HG02943 (cell line): ENCODE data around the gene SLC2A14.
"Not testable (repeated sequence)": the region's sequence is repeated elsewhere in the genome, so short reads cannot be mapped to it uniquely, and the experiment has no call there.

Experiments used
- ATAC-seq: cut with Tn5 transposase; IDR thresholded peaks from one replicate; pipeline ENCODE4 v1.9.1; 2021; ENCODE audit warnings: mild to moderate bottlenecking, low read depth, moderate library complexity; ENCODE audit not compliant: unreplicated experiment

The SLC2A14 gene

GRCh38 chr12:7872566-7873319 lies at the start of gene SLC2A14:
Gene SLC2A14 (minus strand): TSS chr12:7872915. CDS start chr12:7869880, 3,035 bp downstream.
- ATAC-seq = no peak

GRCh38 chr12:7921181-7921580 lies 48.5 kb upstream of the SLC2A14 start:
- not testable (repeated sequence) for ATAC-seq

- ATAC-seq = not testable (repeated sequence)
Measured at GRCh38 chr12:7918268-7918590, 45.5 kb upstream of the SLC2A14 start.

- ATAC-seq = no peak
Measured at GRCh38 chr12:7917392-7918267, 44.9 kb upstream of the SLC2A14 start.

- ATAC-seq = no peak
Measured at GRCh38 chr12:7916936-7917335, 44.2 kb upstream of the SLC2A14 start.

DNA sequence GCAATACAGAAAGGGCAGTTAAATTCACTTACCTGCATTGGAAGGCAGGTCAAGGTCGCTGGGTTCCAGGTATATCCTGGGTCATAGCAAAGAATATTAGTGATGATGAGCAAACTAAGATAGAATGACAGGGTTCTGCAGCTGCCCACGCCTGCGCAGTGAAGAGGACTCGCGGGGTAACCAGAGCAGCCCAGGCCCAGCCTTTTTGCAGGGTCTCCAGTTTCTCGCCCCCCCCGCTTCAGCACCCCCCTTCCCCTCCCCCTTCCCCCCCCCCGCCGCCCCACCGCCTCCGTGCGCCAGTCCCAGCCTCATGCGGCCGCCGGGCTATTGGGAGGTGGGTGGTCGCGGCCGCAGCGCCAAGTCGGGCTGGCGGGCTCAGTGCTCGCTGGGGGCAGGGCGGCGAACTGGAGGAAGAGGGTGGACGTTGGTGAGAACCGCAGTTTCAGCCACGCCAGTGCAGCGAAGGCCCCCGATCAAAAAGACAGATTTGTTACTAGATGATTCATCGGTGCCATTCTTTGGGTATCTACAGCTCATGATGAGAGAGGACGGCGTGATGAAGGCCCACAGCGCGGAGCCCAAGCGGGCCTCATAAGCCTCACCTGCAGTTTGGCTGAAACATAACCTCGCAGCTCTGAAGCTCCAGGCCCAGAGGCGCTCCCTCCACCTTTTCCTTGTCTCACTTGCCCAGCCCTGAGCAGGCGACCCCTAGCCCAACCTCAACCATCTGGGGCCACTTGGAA lies 43.1 kb upstream of the SLC2A14 start:
- no peak for ATAC-seq

DNA sequence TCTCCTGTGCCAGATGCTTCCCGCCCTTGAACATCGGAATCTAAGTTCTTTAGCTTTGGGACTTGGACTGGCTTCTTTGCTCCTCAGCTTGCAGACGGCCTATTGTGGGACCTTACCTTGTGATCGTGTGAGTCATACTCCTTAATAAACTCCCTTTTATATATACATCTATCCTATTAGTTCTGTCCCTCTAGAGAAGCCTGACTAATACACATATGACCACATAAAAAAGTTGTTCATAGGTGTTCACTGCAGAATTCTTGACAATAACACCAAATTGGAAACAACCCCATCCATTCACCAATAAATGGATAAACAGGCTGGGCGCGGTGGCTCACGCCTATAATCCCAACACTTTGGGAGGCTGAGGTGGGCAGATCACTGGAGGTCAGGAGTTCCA lies 37.4 kb upstream of the SLC2A14 start:
- not testable (repeated sequence) for ATAC-seq

DNA sequence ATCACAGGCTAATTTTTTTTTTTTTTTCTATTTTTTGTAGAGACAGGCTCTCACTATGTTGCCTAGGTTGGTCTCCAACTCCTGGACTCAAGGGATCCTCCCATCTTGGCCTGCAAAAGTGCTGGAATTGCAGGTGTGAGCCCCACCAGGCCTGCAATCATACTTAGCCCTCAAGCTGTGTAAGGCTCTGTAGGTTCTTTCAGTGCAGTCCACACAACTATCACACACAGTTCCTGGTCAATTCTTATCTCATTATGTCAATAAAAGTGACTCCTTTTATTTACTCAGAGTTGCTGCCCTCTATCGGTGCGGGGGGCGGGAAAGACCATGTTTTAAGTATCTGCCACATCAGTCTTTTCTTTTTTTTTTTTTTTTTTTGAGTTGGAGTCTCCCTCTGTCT lies 34.3 kb upstream of the SLC2A14 start:
- ATAC-seq = no peak

GRCh38 chr12:7906303-7906702 lies 33.6 kb upstream of the SLC2A14 start:
- ATAC-seq = not testable (repeated sequence)

DNA sequence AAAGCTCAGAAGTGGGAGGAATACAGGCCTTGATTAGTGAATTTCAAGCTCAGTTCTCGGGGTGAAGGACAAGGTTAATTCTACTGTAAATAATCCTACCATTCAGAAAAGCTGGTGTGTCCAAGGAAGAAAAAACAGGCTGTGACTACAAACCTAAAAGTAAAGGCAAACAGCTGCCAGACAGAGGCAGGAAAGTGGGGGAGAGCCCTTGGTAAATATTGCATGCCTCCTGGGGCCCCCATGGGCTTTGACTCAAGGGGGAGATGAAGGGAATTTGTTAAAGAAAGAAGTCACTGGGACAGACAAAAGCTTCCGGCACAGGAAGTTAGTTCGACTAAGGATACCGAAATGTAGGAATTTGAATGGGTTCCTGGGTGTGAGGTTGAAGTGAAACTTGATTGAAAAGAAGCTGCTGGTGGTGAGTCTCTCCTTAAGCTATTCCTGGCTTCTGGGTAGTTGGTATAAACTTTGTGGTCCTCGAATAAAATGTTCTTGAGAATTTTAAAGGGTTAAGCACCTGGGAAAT lies 32.9 kb upstream of the SLC2A14 start:
- not testable (repeated sequence) for ATAC-seq

GRCh38 chr12:7905071-7905470 lies 32.4 kb upstream of the SLC2A14 start:
- no peak for ATAC-seq

- not testable (repeated sequence) for ATAC-seq
Measured at GRCh38 chr12:7902416-7902815, 29.7 kb upstream of the SLC2A14 start.

- ATAC-seq = no peak
Measured at GRCh38 chr12:7899755-7900154, 27.0 kb upstream of the SLC2A14 start.

- ATAC-seq = not testable (repeated sequence)
Measured at GRCh38 chr12:7896726-7897125, 24.0 kb upstream of the SLC2A14 start.

DNA sequence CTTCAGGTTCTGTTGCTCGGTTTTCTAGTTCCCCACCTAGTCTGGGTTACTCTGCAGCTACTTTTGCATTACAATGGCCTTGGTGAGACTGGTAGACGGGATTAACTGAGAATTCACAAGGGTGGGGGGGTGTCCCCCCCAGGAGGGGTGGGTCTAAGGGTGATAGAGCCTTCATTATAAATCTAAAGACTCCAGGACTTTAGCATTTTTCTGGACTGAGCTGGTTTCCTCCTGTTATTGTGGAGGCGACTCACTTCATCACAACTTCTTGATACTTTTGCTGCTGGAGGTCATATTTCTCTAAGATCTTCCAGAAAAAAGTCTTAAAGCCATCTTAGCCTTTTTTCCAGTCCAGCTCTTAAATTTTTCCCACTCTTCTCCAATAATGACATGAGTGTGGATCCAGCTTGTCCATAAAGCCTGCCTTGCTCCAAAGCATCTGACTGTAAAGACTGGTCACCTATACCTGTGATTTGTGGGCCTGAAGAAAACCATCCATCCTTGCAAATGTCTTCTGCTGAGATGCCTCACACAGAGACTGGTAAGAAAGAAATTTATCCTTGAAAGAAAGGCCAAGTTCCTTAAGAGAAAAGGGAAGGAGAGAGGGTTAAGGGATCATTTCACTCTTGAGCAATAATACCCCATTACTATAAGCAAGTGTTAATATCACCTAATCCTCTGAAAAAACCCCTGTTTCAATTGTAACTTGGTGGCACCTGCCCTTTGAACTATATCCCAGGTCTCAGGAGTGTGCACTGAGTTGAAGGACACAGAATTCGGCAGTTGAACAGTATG lies 19.7 kb upstream of the SLC2A14 start:
- ATAC-seq = no peak

DNA sequence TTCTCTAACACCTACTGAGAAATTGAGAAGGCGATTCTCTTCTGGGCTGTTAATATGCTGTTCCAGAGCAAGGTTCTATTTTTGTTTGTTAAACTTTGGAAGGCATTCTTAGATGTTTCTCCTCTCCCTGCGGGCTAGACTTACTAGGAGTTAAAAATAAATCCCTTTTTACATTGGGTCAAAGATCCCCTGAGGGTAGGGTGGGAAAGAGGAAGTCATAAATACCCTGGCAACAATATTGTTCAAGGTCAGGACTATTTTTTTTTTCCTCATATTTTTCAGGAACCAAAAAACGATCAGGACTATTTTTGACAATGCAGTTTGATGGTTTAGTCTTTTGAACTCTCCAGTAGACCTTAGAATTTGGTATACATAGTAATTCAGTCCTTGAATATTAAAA lies 12.0 kb upstream of the SLC2A14 start:
- ATAC-seq = no peak

GRCh38 chr12:7881736-7882120 lies 9.0 kb upstream of the SLC2A14 start:
- not testable (repeated sequence) for ATAC-seq

GRCh38 chr12:7880952-7881735 lies 8.4 kb upstream of the SLC2A14 start:
- not testable (repeated sequence) for ATAC-seq

DNA sequence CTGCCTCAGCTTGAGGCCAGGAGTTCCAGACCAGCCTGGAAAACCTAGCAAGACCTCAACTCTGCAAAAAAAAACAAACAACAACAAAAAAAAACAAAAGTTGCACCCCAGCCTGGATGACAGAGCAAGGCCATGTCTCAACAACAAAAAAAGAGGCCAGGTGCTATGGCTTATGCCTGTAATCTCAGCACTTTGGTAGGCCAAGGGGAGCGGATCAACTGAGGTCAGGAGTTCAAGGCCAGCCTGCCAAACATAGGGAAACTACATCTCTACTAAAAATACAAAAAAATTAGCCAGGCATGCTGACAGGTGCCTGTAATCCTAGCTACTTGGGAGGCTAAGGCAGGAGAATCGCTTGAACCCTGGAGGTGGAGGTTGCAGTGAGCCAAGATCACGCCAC lies 6.5 kb upstream of the SLC2A14 start:
- ATAC-seq = no peak
